MM.1S (cell line): ENCODE results near the gene MINDY4.

Source experiments
- EZH2 ChIP-seq: fragments of 300-600 bp; sonication (generic); optimal IDR thresholded peaks from 2 replicates; pipeline ENCODE3; 2017; ENCODE audit warnings: low read depth, mild to moderate bottlenecking, antibody characterized with exemption, low read length, mixed read lengths
- TF ChIP-seq, protein P1 (sequence below): fragments of 300-600 bp; sonication (generic); IDR thresholded peaks from 2 replicates; pipeline ENCODE4 v1.5.1; 2016; ENCODE audit warnings: antibody characterized with exemption, low read length, mixed read lengths

DNA sequence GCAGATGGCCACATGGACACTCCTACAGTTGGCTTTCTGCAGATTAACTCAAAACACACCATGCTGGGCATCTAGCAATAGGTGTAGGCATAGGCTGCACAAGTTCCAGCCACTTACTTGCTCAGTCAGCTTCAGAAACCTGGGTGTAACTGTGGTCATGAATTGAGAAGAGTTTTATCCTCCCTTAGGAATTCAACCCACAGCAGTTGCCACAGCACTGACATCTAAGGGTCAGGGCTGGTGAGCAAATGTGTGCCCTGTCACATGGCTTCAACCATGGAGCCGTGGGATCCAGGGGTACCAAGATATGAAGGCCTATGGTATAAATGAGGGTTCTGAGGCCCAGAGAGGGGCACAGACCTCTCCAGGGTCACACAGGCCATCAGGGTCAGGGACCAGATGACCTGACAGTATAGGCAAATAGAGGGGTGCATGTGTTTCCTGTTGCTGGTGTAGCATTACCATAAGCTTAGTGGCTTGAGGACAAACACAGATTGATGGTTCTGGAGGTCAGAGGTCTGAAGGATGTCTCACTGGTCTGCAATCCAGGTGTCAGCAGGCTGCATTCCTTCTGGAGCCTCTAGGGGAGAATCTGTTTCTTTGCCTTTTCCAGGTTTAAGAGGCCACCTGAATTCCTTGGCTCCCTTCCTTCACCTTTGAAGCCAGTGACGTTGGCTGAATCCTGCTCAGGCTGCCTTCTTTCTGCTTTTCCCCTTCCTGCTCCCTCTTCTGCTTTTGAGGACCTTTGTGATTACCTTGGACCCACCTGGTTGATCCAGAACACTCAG lies 24.1 kb downstream of the MINDY4 start:
- no peak for TF ChIP-seq EZH2
- TF ChIP-seq, protein P1, sequence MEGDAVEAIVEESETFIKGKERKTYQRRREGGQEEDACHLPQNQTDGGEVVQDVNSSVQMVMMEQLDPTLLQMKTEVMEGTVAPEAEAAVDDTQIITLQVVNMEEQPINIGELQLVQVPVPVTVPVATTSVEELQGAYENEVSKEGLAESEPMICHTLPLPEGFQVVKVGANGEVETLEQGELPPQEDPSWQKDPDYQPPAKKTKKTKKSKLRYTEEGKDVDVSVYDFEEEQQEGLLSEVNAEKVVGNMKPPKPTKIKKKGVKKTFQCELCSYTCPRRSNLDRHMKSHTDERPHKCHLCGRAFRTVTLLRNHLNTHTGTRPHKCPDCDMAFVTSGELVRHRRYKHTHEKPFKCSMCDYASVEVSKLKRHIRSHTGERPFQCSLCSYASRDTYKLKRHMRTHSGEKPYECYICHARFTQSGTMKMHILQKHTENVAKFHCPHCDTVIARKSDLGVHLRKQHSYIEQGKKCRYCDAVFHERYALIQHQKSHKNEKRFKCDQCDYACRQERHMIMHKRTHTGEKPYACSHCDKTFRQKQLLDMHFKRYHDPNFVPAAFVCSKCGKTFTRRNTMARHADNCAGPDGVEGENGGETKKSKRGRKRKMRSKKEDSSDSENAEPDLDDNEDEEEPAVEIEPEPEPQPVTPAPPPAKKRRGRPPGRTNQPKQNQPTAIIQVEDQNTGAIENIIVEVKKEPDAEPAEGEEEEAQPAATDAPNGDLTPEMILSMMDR, result no peak
